AG09309 (cell line): ENCODE results near the gene STK38L.

Experiments
- DNase-seq: peaks from one replicate; pipeline ENCODE4 v3.0.0-alpha.2; 2010; ENCODE audit warnings: low read depth
- H3K4me3 ChIP-seq: 2 replicates; pipeline ENCODE4 v1.5.1; 2011; ENCODE audit warnings: mild to moderate bottlenecking, low read depth, low read length, moderate library complexity; ENCODE audit not compliant: control insufficient read depth
- TF ChIP-seq, protein P1 (sequence below): IDR thresholded peaks from 2 replicates; pipeline ENCODE4 v1.5.1; 2011; ENCODE audit warnings: mild to moderate bottlenecking, low read depth, low read length, inconsistent platforms; ENCODE audit not compliant: insufficient read depth, control insufficient read depth; ENCODE audit errors: missing control alignments

Gene STK38L

GRCh38 chr12:27332407-27332713 lies 88.3 kb downstream of the STK38L start:
- TF ChIP-seq, protein P1, sequence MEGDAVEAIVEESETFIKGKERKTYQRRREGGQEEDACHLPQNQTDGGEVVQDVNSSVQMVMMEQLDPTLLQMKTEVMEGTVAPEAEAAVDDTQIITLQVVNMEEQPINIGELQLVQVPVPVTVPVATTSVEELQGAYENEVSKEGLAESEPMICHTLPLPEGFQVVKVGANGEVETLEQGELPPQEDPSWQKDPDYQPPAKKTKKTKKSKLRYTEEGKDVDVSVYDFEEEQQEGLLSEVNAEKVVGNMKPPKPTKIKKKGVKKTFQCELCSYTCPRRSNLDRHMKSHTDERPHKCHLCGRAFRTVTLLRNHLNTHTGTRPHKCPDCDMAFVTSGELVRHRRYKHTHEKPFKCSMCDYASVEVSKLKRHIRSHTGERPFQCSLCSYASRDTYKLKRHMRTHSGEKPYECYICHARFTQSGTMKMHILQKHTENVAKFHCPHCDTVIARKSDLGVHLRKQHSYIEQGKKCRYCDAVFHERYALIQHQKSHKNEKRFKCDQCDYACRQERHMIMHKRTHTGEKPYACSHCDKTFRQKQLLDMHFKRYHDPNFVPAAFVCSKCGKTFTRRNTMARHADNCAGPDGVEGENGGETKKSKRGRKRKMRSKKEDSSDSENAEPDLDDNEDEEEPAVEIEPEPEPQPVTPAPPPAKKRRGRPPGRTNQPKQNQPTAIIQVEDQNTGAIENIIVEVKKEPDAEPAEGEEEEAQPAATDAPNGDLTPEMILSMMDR = no peak
- DNase-seq = no peak
- peak overlapping the region; percentile 69 for H3K4me3 ChIP-seq

- TF ChIP-seq, protein P1 = no peak
- peak within 1 kb of the TSS; percentile 69 for H3K4me3 ChIP-seq
- no peak for DNase-seq
These were observed 88.8 kb downstream of the STK38L start, which contains the start of gene BMAL2 for GRCh38 chr12:27332714-27333402. TSS of gene BMAL2 (plus strand) at chr12:27332836. CDS start at chr12:27333073, 237 bp downstream.

GRCh38 chr12:27333403-27334009 lies 89.4 kb downstream of the STK38L start:
- peak overlapping the region; percentile 69 for H3K4me3 ChIP-seq
- TF ChIP-seq, protein P1 = no peak
- no peak for DNase-seq

DNA sequence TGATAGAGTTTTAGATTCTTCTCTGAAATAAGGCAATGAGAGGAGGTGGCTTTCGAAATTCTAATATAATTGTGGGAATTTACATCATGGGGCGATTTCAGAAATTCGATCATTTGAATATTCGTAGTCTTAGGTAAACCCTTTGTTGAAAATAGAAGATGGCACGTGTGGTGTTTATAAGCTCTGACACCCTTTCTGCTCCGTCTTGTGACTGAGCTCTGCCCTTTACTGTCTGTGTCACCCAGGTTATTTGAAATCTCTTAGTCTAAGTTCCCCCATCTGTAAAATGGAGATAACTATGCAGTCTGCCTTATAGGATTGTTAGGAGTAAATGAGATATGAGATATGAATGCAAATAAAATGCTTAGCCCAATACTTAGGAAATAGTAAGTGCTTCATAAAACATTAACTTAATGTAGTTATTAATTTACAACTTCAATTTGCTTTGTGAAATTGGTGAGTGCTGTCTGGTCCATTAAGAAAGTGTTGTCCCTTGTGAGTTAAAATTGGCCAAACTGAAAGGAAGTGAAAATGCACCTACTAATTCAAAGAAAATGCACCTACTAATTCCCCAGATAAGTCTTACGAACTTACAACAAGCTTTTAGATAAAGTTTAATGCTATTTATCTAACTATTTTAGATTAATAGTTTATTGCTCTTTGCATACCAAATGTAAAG lies 90.1 kb downstream of the STK38L start:
- TF ChIP-seq, protein P1 = no peak
- H3K4me3 ChIP-seq = no peak overlapping the region; the same call in 1 of the 2 replicates
- DNase-seq = no peak

DNA sequence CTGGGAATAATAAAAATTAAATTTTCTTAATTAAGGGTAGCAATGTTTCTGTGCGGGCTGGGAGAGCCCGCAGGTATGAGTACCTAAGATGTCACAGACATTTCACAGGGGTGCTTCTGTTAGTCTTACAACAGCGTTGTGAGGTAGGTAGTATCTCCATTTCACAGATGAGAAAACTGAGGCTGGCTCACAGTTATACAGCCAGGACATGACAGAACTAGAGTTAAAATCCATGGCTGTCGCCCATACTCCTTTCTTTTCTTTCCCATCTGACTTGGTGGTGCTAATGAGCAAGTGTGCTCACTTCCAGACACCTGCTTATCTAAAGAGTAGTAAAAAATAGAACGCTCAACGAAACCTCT lies 90.6 kb downstream of the STK38L start:
- H3K4me3 ChIP-seq = no peak overlapping the region
- no peak for DNase-seq
- TF ChIP-seq, protein P1 = no peak

- no peak for DNase-seq
- no peak overlapping the region for H3K4me3 ChIP-seq
- TF ChIP-seq, protein P1 = no peak
These were observed 91.5 kb downstream of the STK38L start for GRCh38 chr12:27335364-27336281.
